Heart left ventricle (tissue), 13 donors: ENCODE results near the gene INHBE.
"Not testable (repeated sequence)": the region's sequence is repeated elsewhere in the genome, so short reads cannot be mapped to it uniquely, and the experiment has no call there.

Source experiments
- CTCF ChIP-seq, 12 donors: fragments of 200-600 bp; sonication (generic) in 4 of 12; IDR thresholded peaks; one replicate each; pipeline versions ENCODE4 v1.5.0 to v1.8.0; 2018 to 2022; ENCODE audit warnings: antibody characterized with exemption in 12 of 12, mild to moderate bottlenecking in 5 of 12
- POLR2A ChIP-seq, 2 donors: fragments of 450-650 bp; IDR thresholded peaks; one replicate each; pipeline ENCODE4 v1.6.1; 2017; ENCODE audit warnings: antibody characterized with exemption in 2 of 2, mild to moderate bottlenecking in 2 of 2, moderate library complexity in 2 of 2
- donor health status: ischemic (EF 13 %, LVEDD 7.1; RV severe dilation, severe dysfunction).
- donor health status: DM: no; HTN: yes; CAD: no.
- donor health status: DM: no; HTN: no; CAD: no.
- donor health status: ischemic (EF 25% LVEDD 6.9; RV normal size, moderate dysfunction).
- donor health status: ischemic (EF 25% LVEDD 5.7; RV mildly dilated, moderate dysfunction).
- donor health status: ischemic (EF 35%, LVEDD 5.7; RV mildly dilated, moderate dysfunction).
- donor health status: nonischemic (EF 11% LVEDD 7.7; RV severe dilation, severe dysfunction).
- donor health status: DM: yes; HTN: yes; CAD: no.
- donor health status: PGD.
- donor health status: ischemic (EF 29% LVEDD 5.4; RV normal size, mild dysfunction).
- donor health status: nonischemic (EF 23%, LVEDD 6.1; RV moderate dilation, normal function).

- not testable (repeated sequence) for TF ChIP-seq CTCF, POLR2A (IDR thresholded peaks at IDR 0.05)
Observed at GRCh38 chr12:57444337-57444736, 10.8 kb upstream of the INHBE start.
